ENCODE data around the gene CCT8L2.
"Not testable (repeated sequence)": the region's sequence is repeated elsewhere in the genome, so short reads cannot be mapped to it uniquely, and the experiment has no call there.

CCT8L2 gene

GRCh38 chr22:16592710-16593109 lies at the start of gene CCT8L2:
Gene CCT8L2 (minus strand): TSS chr22:16592810. CDS start chr22:16592550, 260 bp downstream.
- not testable (repeated sequence) for DNase-seq

GRCh38 chr22:16635442-16635841 lies 42.8 kb upstream of the CCT8L2 start:
- DNase-seq = not testable (repeated sequence)

GRCh38 chr22:16634092-16634491 lies 41.5 kb upstream of the CCT8L2 start:
- not testable (repeated sequence) for DNase-seq

GRCh38 chr22:16628476-16628875 lies 35.9 kb upstream of the CCT8L2 start:
- DNase-seq = not testable (repeated sequence)

- not testable (repeated sequence) for DNase-seq
Measured at GRCh38 chr22:16625018-16625417, 32.4 kb upstream of the CCT8L2 start.

- not testable (repeated sequence) for DNase-seq
Measured at GRCh38 chr22:16623595-16623994, 31.0 kb upstream of the CCT8L2 start.

GRCh38 chr22:16617516-16617915 lies 24.9 kb upstream of the CCT8L2 start:
- DNase-seq = not testable (repeated sequence)

- DNase-seq = not testable (repeated sequence)
Measured at GRCh38 chr22:16616390-16616938, 23.9 kb upstream of the CCT8L2 start.

GRCh38 chr22:16615606-16616245 lies 23.1 kb upstream of the CCT8L2 start:
- DNase-seq = not testable (repeated sequence)

- no peak for DNase-seq
Measured at GRCh38 chr22:16609548-16610261, 17.1 kb upstream of the CCT8L2 start.

GRCh38 chr22:16608931-16609330 lies 16.3 kb upstream of the CCT8L2 start:
- no peak for DNase-seq

- DNase-seq = not testable (repeated sequence)
Measured at GRCh38 chr22:16604257-16604998, 11.8 kb upstream of the CCT8L2 start.

- not testable (repeated sequence) for DNase-seq
Measured at GRCh38 chr22:16603770-16604242, 11.2 kb upstream of the CCT8L2 start.

- DNase-seq = no peak
Measured at GRCh38 chr22:16603448-16603768, 10.8 kb upstream of the CCT8L2 start.

GRCh38 chr22:16602728-16603447 lies 10.3 kb upstream of the CCT8L2 start:
- DNase-seq = not testable (repeated sequence)

- not testable (repeated sequence) for DNase-seq
Measured at GRCh38 chr22:16602224-16602727, 9.7 kb upstream of the CCT8L2 start.

- no peak for DNase-seq
Measured at GRCh38 chr22:16601437-16602223, 9.0 kb upstream of the CCT8L2 start.

GRCh38 chr22:16600644-16601436 lies 8.2 kb upstream of the CCT8L2 start:
- not testable (repeated sequence) for DNase-seq

- DNase-seq = not testable (repeated sequence)
Measured at GRCh38 chr22:16599648-16600047, 7.0 kb upstream of the CCT8L2 start.

GRCh38 chr22:16595251-16595650 lies 2.6 kb upstream of the CCT8L2 start:
- not testable (repeated sequence) for DNase-seq

- DNase-seq = no peak
Measured at GRCh38 chr22:16594026-16594425, 1.4 kb upstream of the CCT8L2 start.

All from CD4-positive, alpha-beta T cell treated with Interleukin-4 for 4 hours (primary cell).